Activated CD8-positive, alpha-beta T cell treated with anti-CD3 and anti-CD28 coated beads for 36 hours (primary cell): ENCODE measurements around the gene PLCH1. TPM values are rescaled to one million over a fixed set of nuclear protein-coding genes. Genes with fewer than 3 reads are reported as not detected.
A peak's percentile ranks its signal among the peaks of the same experiment; 100 is the strongest.

Source experiments
- ATAC-seq: fragments of 200-7000 bp; cut with Tn5 transposase; one replicate; pipeline ENCODE4 v1.10.0; 2021; ENCODE audit warnings: mild to moderate bottlenecking, moderate library complexity
- CTCF ChIA-PET: fragments of 350-600 bp; sonication (Branson Sonifier 250); formaldehyde crosslinking; loops from one replicate; lab custom pipeline; 2021; ENCODE audit warnings: antibody characterized with exemption; lab: Charles Lee
- POLR2A ChIA-PET: fragments of 350-600 bp; sonication (Branson Sonifier 250); formaldehyde crosslinking; loops from one replicate; lab custom pipeline; 2021; ENCODE audit warnings: antibody characterized with exemption; lab: Charles Lee
- DNase-seq: peaks from one replicate; pipeline ENCODE4 v3.0.0-alpha.2; 2020
- H3K27ac Mint-ChIP-seq: one replicate; pipeline ENCODE4 v1.8.0; 2021; ENCODE audit warnings: mild to moderate bottlenecking, mixed read lengths
- H3K27me3 Mint-ChIP-seq: one replicate; pipeline ENCODE4 v1.8.0; 2021; ENCODE audit warnings: mixed read lengths
- H3K36me3 Mint-ChIP-seq: one replicate; pipeline ENCODE4 v1.8.0; 2021; ENCODE audit warnings: low read depth, mixed read lengths
- H3K4me1 Mint-ChIP-seq: one replicate; pipeline ENCODE4 v1.8.0; 2021; ENCODE audit warnings: low read depth, mixed read lengths
- H3K4me3 Mint-ChIP-seq: one replicate; pipeline ENCODE4 v1.8.0; 2021; ENCODE audit warnings: mild to moderate bottlenecking, moderate library complexity, mixed read lengths
- H3K9me3 Mint-ChIP-seq: one replicate; pipeline ENCODE4 v1.8.0; 2021; ENCODE audit warnings: mixed read lengths
- intact Hi-C: fragments of 100-400 bp; cut with micrococcal nuclease; formaldehyde crosslinking; loops from one replicate; pipeline ENCODE4 v1.10.0; 2022
- total RNA-seq, 2 experiments: library from RNA; stranded (reverse); gene quantifications; one replicate each; pipeline ENCODE4 v1.2.3, GENCODE V29; 2021
- TF ChIP-seq, protein P1 (sequence below): fragments of 200-600 bp; IDR thresholded peaks from one replicate; pipeline ENCODE4 v1.8.0; 2022; ENCODE audit warnings: antibody characterized with exemption, mild to moderate bottlenecking

Gene PLCH1
- total RNA-seq, 2 experiments from 2014 or later = 0.20 to 0.32 TPM

DNA sequence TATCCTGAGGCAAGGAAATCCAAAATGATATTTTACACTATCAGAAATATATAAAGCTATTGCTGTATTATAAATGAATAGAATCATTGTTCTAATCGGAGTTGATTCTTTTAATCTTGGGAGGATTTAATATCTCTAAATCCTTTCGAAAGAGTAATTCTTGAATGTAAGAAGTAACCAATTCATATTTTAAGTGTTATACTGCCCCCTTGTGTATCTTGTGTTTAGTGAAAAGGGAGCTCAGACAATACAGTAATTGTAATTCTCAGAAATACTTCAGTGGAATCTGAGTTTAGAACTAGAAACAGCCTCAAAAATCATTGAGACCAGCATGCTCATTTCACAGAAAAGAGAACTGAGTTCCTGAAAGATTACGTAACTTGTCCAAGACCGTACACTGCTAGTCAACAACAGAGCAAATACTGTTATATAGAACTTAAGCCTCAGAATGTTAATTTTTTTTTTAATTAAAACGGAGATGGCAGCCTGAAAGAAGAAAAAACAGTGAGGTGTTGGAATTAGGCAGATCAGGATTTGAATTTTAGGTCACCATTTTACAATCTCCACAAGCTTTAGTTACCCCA lies 42.9 kb downstream of the PLCH1 start:
- Mint-ChIP-seq H3K36me3 (no peaks in the 10 kb centered on the region), H3K4me1 (no peaks in the 10 kb centered on the region), H3K4me3 (no peak overlapping the region), H3K9me3 (no peaks in the 10 kb centered on the region), H3K27ac (no peak overlapping the region), H3K27me3 (no peaks in the 10 kb centered on the region)
- ATAC-seq (no peak), DNase-seq (no peak)
- ChIA-PET CTCF (interaction anchor here (0.6 to 5.4 kb wide), 39 partner anchors 8 to 1366 kb away, joined by 3 to 40 read pairs (median 3); no protein-coding TSS in a partner anchor), POLR2A (no interaction called here)
- TF ChIP-seq, protein P1, sequence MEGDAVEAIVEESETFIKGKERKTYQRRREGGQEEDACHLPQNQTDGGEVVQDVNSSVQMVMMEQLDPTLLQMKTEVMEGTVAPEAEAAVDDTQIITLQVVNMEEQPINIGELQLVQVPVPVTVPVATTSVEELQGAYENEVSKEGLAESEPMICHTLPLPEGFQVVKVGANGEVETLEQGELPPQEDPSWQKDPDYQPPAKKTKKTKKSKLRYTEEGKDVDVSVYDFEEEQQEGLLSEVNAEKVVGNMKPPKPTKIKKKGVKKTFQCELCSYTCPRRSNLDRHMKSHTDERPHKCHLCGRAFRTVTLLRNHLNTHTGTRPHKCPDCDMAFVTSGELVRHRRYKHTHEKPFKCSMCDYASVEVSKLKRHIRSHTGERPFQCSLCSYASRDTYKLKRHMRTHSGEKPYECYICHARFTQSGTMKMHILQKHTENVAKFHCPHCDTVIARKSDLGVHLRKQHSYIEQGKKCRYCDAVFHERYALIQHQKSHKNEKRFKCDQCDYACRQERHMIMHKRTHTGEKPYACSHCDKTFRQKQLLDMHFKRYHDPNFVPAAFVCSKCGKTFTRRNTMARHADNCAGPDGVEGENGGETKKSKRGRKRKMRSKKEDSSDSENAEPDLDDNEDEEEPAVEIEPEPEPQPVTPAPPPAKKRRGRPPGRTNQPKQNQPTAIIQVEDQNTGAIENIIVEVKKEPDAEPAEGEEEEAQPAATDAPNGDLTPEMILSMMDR = peak; percentile 62
- intact Hi-C loops = loop anchor here (2.0 to 10.0 kb wide), 2 partner anchors 349 to 1377 kb away; partner anchors contain the start of gene DHX36

DNA sequence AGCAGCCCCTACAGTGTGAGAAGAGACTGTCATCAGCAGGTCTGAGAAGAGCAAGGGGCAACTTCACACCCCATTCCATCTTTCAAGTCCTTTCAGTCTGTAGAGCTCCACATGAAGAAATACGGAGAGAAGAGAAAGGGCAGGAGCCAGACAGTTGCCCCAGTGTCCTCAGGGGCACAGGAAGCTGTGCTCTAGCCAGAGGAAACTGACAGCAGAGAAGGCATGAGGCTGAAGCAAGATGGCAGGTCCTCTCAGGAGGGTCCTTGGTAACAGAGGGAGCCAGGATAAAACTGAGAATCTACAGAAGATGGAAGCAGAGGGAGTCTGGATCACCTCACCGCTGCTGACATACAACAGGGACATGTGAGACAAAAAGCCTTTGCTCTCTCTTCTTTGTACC lies 47.3 kb downstream of the PLCH1 start:
- ATAC-seq (no peak), DNase-seq (no peak)
- POLR2A ChIA-PET = no interaction called here
- H3K4me3 Mint-ChIP-seq = no peak overlapping the region
- H3K9me3 Mint-ChIP-seq = no peaks in the 10 kb centered on the region
- intact Hi-C loops = no loop called here
- H3K27ac Mint-ChIP-seq = no peak overlapping the region
- no peaks in the 10 kb centered on the region for H3K4me1 Mint-ChIP-seq
- H3K27me3 Mint-ChIP-seq = no peaks in the 10 kb centered on the region
- H3K36me3 Mint-ChIP-seq = no peaks in the 10 kb centered on the region
- CTCF ChIA-PET = no interaction called here
- TF ChIP-seq, protein P1 = no peak

GRCh38 chr3:155690921-155691320 lies 54.0 kb downstream of the PLCH1 start:
- TF ChIP-seq, protein P1 = no peak

DNA sequence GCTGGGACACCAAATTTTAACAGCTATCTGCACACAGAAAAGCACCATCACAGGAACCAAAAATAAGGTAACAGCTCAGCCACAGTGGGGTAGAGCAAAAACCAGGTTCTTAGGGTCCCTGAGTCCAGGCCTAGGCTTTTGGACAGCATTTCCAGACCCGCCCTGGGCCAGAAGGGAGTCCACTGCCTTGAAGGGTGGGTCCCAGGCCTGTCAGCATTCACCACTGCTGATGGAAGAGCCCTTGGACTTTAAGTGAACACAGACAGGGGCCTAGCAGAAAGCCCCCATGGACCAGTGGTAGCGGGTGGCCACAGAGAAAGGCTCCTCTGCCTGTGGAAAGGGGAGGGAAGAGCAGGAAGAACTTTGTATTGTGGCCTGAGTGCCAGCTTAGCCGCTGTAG lies 56.4 kb downstream of the PLCH1 start:
- Mint-ChIP-seq H3K4me1 (no peaks in the 10 kb centered on the region), H3K4me3 (no peak overlapping the region), H3K36me3 (no peaks in the 10 kb centered on the region), H3K27me3 (no peaks in the 10 kb centered on the region), H3K27ac (no peak overlapping the region), H3K9me3 (no peaks in the 10 kb centered on the region)
- ChIA-PET POLR2A (no interaction called here), CTCF (no interaction called here)
- intact Hi-C loops = no loop called here
- ATAC-seq (no peak), DNase-seq (no peak)
- TF ChIP-seq, protein P1 = no peak

More at GRCh38 chr3:155690921-155691320, 54.0 kb downstream of the PLCH1 start:
- Mint-ChIP-seq H3K4me3 (no peak overlapping the region), H3K4me1 (no peaks in the 10 kb centered on the region), H3K27ac (no peak overlapping the region), H3K36me3 (no peaks in the 10 kb centered on the region), H3K27me3 (no peaks in the 10 kb centered on the region), H3K9me3 (no peaks in the 10 kb centered on the region)
- POLR2A ChIA-PET = no interaction called here
- no peak for ATAC-seq
- intact Hi-C loops = no loop called here
- no peak for DNase-seq
- CTCF ChIA-PET = interaction anchor here (1.3 kb wide), 1 partner anchor 11 kb away, joined by 3 read pairs; no protein-coding TSS in a partner anchor

DNA sequence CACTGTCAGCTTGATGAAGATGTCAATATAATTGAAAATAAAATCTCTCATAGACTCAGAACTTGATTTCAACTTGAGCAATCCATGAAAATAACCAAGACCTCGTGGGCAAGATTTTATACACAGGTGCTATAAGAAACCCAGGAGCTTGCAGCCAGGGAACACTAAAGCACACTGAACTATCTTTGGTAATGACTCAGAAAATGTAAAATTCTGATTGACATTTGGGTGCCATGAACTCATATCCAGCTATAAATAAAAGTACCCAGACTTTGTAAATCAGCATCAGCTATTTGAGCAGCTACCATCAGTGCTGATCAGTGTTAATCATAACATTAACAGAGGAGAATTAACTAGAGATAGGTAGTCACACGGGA lies 61.5 kb downstream of the PLCH1 start:
- TF ChIP-seq, protein P1 = no peak
- Mint-ChIP-seq H3K36me3 (no peaks in the 10 kb centered on the region), H3K4me3 (no peak overlapping the region), H3K9me3 (no peaks in the 10 kb centered on the region), H3K27me3 (no peaks in the 10 kb centered on the region), H3K4me1 (no peaks in the 10 kb centered on the region), H3K27ac (no peak overlapping the region)
- DNase-seq (no peak), ATAC-seq (no peak)
- intact Hi-C loops = no loop called here
- ChIA-PET POLR2A (no interaction called here), CTCF (interaction anchor here (1.2 kb wide), 1 partner anchor 19 kb away, joined by 4 read pairs; no protein-coding TSS in a partner anchor)
